SK-N-MC (cell line): ENCODE data around the gene SKP1.

Experiments used
- DNase-seq: peaks from one replicate; pipeline ENCODE4 v3.0.0-alpha.2; 2011; ENCODE audit warnings: low read depth, low spot score
- H3K27ac ChIP-seq: fragments of 200-600 bp; sonication (generic); 2 replicates; pipeline ENCODE4 v1.5.1; 2016; ENCODE audit warnings: mixed run types
- H3K36me3 ChIP-seq: fragments of 200-600 bp; sonication (generic); 2 replicates; pipeline ENCODE4 v1.6.1; 2017; ENCODE audit warnings: antibody characterized with exemption, low read length, mixed read lengths; ENCODE audit not compliant: insufficient read depth
- H3K4me3 ChIP-seq: fragments of 200-600 bp; sonication (generic); 2 replicates; pipeline ENCODE4 v1.5.1; 2016
- H3K9ac ChIP-seq: fragments of 200-600 bp; sonication (generic); 2 replicates; pipeline ENCODE4 v1.8.0; 2017; ENCODE audit warnings: mixed run types, mixed read lengths; ENCODE audit not compliant: insufficient read length
- H3K9me3 ChIP-seq: fragments of 200-600 bp; sonication (generic); 2 replicates; pipeline ENCODE4 v1.6.1; 2017; ENCODE audit warnings: low read depth, mild to moderate bottlenecking, antibody characterized with exemption, low read length, moderate library complexity, mixed read lengths
- EZH2 ChIP-seq: fragments of 200-600 bp; sonication (generic); IDR thresholded peaks from one replicate; pipeline ENCODE4 v1.6.1; 2017; ENCODE audit warnings: antibody characterized with exemption
- FOXP2 ChIP-seq: optimal IDR thresholded peaks from 2 replicates; pipeline ENCODE3; 2011; ENCODE audit warnings: mild to moderate bottlenecking, moderate library complexity; ENCODE audit not compliant: insufficient read depth; ENCODE audit errors: extremely low read length, control extremely low read depth
- POLR2AphosphoS5 ChIP-seq: IDR thresholded peaks from 2 replicates; pipeline ENCODE4 v1.6.1; 2012; ENCODE audit warnings: mild to moderate bottlenecking, low read depth, low read length, borderline replicate concordance

Gene SKP1

GRCh38 chr5:134120386-134121138, 56.2 kb downstream of the SKP1 start:
- no peak overlapping the region for H3K27ac ChIP-seq
- H3K36me3 ChIP-seq: no peaks in the 10 kb centered on the region
- DNase-seq: no peak
- H3K9me3 ChIP-seq: no peaks in the 10 kb centered on the region
- H3K9ac ChIP-seq: no peak overlapping the region
- TF ChIP-seq FOXP2 (no peak), POLR2AphosphoS5 (no peak), EZH2 (no peak)
- H3K4me3 ChIP-seq: no peak overlapping the region

GRCh38 chr5:134119720-134120119, 57.0 kb downstream of the SKP1 start:
- Histone ChIP-seq H3K27ac (no peak overlapping the region), H3K4me3 (no peak overlapping the region), H3K9me3 (no peaks in the 10 kb centered on the region), H3K9ac (no peak overlapping the region), H3K36me3 (no peaks in the 10 kb centered on the region)
- TF ChIP-seq EZH2 (no peak), POLR2AphosphoS5 (no peak), FOXP2 (no peak)
- no peak for DNase-seq

GRCh38 chr5:134118212-134118835, 58.4 kb downstream of the SKP1 start:
- Histone ChIP-seq H3K27ac (no peak overlapping the region), H3K36me3 (no peaks in the 10 kb centered on the region), H3K9me3 (no peaks in the 10 kb centered on the region), H3K9ac (no peak overlapping the region), H3K4me3 (no peak overlapping the region)
- no peak for DNase-seq
- TF ChIP-seq FOXP2: no peak
- no peak for TF ChIP-seq EZH2
- no peak for TF ChIP-seq POLR2AphosphoS5

- H3K36me3 ChIP-seq: no peaks in the 10 kb centered on the region
- H3K9ac ChIP-seq: no peak overlapping the region
- no peak for DNase-seq
- TF ChIP-seq EZH2 (no peak), FOXP2 (no peak), POLR2AphosphoS5 (no peak)
- H3K9me3 ChIP-seq: no peaks in the 10 kb centered on the region
- H3K4me3 ChIP-seq: no peak overlapping the region
- no peak overlapping the region for H3K27ac ChIP-seq
Observed at GRCh38 chr5:134116789-134117761, 59.7 kb downstream of the SKP1 start.

- H3K27ac ChIP-seq: no peak overlapping the region
- no peak overlapping the region for H3K9ac ChIP-seq
- no peaks in the 10 kb centered on the region for H3K36me3 ChIP-seq
- no peak overlapping the region for H3K4me3 ChIP-seq
- TF ChIP-seq FOXP2 (no peak), EZH2 (no peak), POLR2AphosphoS5 (no peak)
- H3K9me3 ChIP-seq: no peaks in the 10 kb centered on the region
- DNase-seq: no peak
Observed at GRCh38 chr5:134116286-134116685, 60.5 kb downstream of the SKP1 start.

- no peak overlapping the region for H3K4me3 ChIP-seq
- no peak for DNase-seq
- no peaks in the 10 kb centered on the region for H3K9me3 ChIP-seq
- H3K9ac ChIP-seq: no peak overlapping the region
- no peaks in the 10 kb centered on the region for H3K36me3 ChIP-seq
- no peak for TF ChIP-seq POLR2AphosphoS5
- no peak for TF ChIP-seq EZH2
- TF ChIP-seq FOXP2: no peak
- H3K27ac ChIP-seq: no peak overlapping the region
Observed at GRCh38 chr5:134115806-134116175, 61.0 kb downstream of the SKP1 start.

GRCh38 chr5:134114886-134115805, 61.6 kb downstream of the SKP1 start:
- no peak for TF ChIP-seq FOXP2
- TF ChIP-seq POLR2AphosphoS5: no peak
- no peak for TF ChIP-seq EZH2
- Histone ChIP-seq H3K9me3 (no peaks in the 10 kb centered on the region), H3K27ac (no peak overlapping the region), H3K36me3 (no peaks in the 10 kb centered on the region), H3K4me3 (peak overlapping the region; percentile 62), H3K9ac (no peak overlapping the region)
- no peak for DNase-seq
